GM18519 (cell line): ENCODE results near the gene MUL1.
"Not testable (repeated sequence)": the region's sequence is repeated elsewhere in the genome, so short reads cannot be mapped to it uniquely, and the experiment has no call there.

Experiments
- ATAC-seq: cut with Tn5 transposase; IDR thresholded peaks from one replicate; pipeline ENCODE4 v1.9.1; 2021; ENCODE audit warnings: mild to moderate bottlenecking, moderate library complexity; ENCODE audit not compliant: unreplicated experiment, low FRiP score

Gene MUL1

DNA sequence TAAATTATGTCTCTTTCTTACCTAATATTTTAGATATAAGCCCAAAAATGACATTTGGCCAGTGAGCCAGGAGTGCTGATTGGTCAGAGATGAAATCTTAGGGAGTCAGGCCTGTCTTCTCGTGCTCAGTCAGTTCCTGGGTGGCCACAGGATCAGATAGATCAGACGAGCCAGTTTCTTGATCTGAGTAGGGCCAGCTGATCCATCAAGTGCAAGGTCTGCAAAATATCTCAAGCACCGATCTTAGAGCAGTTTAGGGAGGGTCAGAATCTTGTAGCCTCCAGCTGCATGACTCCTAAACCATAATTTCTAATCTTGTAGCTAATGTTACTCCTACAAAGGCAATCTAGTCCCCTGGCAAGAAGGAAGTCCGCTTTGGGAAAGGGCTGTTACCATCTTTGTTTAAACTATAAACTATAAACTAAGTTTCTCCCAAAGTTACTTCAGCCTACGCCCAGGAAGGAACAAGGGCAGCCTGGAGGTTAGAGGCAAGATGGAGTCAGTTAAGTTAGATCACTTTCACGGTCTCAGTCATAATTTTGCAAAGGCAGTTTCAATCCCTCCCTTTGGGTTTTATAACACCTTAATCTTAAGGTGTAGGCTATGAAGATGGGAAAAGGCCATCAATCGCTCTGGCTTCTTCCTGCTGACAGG is 11.8 kb upstream of the MUL1 start:
- ATAC-seq: not testable (repeated sequence)

DNA sequence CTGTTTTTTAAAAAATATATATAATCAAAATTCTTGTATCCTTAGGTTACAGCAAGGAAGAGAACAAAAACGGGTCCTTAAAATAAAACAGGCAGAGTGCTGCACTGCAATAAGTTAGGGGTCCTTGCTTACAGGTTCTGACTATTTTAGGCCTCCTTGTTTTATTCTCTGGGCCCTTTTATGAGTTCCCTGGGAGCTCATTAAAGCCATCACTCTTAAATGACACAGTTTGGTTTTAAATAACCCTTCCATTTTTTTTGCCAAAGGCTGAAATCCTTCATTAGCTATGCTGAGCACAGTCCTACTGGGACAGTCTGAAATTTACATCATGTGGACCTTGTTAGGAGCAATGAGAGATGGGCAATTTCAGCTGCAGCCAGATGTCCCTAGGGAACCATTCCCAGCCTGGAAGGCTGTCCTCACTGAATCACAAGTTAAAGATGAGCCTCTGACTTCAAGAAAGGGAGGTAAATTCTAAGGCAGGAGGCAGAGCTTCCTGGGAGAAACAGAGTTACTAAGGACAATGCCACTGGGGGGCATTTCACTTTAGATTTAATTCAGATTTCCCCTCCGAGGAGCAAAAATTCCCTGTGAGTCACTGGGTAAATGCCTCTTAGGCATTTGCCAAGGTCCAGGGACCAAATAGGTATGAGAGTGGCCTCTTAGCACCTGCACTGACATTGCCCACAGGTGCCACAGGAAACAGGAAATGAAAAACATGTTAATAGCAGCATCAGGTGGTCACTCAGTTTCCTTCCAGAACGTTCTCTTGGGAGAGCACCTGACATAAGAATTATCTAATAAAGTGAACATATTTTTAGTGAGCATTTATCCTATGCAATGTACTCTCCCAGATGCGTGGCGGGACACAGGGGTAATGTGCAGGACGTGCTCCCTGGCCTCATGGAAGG is 3.8 kb upstream of the MUL1 start:
- ATAC-seq: no peak

DNA sequence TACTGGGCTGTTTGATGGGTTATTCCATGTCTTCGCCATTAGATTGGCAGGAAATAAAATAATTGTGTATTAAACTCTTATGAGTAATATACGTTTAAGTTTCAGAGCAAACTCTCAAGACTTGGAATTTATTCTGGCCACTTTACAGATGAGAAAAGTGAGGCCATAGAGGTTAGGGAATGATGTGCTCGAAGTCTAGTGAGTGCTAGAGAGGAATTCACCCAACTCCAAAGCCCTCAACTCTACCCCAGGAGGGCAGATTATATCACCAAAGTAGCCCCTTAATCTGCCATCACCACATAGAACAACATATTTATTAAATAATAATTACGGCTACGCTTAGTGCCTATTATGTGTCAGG is 440 bp upstream of the MUL1 start:
- ATAC-seq: no peak

DNA sequence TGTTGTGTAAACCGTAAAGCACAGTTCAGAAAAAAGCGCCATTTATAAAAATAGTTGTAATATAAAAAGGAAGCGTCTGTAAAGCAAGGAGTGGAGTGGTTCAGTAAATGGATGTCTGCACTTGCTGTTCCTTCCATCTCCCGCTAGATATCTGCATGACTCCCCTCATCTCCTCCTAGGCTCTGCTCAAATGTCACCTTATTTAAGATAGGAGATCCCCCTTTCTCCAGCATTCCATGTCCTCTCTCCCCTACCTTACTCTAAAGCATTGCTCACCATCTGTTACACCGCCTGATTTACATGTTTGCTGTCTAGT is 745 bp downstream of the MUL1 start:
- ATAC-seq: peak; percentile 30

DNA sequence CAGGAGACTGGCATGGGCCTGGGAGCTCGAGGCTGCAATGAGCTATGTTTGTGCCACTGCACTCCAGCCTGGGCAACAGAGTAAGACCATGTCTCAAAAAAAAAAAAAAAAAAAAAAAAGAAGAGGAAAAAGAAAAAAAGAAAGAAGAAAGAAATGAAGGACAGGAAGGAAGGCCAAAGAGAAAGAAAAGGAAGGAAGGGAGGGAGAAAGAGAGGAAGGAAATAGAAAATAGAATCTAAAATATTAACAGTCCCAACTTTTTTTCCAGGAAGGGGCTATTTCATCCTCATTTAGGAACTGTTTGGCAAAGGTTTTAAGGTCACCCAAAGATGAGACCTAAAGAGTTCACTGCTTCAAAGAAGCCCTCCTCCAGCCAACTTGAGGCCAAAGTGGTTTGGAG is 2.5 kb downstream of the MUL1 start:
- no peak for ATAC-seq

DNA sequence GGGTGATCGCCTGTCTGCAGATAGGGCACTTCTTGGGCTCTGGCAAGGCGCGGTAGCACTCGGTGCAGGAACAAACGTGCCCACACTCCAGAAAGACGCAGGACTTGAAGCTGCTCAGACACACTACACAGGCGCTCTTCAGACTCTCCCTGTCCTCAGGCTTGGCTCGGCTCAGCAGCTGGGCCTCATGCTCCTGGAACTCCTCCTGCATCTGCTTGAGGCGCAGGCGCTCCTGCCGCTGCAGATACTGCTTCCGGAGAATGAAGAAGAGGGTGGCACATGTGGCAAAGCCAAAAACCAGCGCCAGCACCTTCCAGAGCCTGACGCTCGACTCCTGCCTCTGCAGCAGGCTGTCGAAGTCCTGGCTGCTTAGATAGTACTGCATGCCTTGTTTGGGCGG is 7.2 kb downstream of the MUL1 start:
- ATAC-seq: no peak

DNA sequence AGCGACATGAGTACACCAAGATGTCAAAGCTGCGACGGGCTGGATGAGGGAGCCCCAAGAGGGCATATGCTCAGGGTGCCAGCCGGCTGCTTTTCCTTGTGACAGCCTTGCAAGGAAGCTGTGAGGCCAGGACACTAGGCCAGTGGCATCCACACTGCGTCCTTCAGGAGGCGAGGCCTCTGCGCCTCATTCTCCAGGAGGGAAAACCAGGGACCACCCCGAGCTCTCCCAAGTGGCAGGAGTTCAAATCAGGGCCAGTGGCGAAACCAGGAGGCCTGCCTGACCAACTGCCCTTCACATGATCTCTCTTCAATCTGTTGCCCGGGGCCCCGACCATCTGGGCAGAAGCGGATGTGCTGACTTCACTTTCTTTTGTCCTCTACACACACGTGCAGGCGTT is 8.2 kb downstream of the MUL1 start:
- no peak for ATAC-seq

DNA sequence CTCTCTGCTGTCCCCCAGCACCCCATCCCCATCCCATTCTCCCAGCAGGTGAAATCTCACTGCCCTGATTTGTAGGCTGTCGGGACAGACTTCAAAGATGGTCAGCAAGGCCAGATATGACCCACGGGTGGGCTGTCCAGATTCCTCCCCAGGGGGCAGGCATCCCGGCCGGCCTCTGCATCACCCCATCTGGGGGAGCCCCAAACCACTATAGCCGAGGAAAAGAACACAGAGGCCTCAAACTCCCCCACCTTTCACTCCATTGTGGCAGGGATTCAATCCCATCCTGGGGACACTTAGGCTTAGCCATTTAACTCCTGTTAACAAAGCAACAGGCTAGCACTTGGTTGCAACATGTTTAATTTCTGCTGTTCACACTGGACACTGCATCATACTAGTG is 8.8 kb downstream of the MUL1 start:
- ATAC-seq: no peak

DNA sequence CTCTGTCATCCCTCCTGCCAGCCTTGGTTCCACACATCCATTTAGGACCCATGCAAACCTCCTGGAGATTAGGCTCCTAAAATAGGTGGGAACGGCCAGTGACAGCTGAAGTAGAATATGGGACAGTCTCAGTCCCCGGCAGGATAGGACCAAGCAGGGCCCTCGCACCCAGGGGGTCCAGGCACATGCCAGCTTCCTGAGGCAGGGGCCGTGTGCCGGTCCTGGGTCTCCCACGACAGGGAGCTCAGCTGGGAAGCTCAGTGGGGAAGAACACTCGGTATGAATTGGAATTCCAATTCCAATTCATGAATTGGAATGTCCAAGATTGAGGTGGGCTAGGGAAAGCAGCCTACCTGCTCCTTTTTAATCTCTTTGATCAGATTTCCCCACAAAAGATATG is 9.8 kb downstream of the MUL1 start:
- no peak for ATAC-seq

DNA sequence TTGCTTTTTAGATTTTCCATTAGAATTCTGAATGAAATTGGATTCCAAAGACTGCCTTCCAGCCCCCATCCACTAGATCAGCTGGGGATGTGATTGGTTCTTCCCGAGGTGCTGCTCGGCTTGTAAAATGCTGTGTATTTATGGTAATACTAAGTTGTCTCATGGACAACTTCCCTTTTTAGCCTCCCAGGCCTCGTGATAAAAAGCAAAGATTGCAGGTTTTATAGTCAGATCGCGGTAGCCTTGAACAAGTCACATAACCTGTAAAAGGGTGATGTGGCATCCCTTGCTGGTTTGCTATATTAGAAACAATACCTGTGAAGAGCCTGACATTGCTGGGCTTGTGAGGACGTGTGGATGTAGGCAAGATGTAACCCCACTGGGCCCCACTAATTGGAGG is 10.4 kb downstream of the MUL1 start:
- no peak for ATAC-seq

DNA sequence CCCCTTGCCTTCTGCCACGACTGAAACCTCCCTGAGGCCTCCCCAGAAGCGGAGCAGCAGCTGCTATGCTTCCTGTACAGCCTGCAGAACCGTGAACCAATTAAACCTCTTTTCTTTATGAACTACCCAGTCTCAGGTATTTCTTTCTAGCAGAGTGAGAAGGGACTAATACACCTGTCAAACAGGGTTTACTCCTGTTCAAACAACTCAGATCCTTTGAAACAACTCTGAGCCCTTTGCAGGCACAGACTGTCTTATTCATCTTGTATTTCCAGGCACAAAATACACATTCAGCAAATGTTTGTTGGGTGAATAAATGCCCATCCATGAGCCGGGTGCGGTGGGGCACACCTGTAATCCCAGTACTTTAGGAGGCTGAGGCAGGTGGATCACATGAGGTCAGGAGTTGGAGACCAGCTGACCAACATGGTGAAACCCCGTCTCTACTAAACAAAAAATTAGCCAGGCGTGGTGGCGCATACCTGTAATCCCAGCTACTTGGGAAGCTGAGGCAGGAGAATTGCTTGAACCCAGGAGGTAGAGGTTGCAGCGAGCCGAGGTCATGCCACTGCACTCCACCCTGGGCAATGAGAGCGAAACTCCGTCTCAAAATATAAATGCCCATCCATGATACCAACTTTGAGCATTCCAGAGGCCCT is 11.1 kb downstream of the MUL1 start:
- ATAC-seq: not testable (repeated sequence)

DNA sequence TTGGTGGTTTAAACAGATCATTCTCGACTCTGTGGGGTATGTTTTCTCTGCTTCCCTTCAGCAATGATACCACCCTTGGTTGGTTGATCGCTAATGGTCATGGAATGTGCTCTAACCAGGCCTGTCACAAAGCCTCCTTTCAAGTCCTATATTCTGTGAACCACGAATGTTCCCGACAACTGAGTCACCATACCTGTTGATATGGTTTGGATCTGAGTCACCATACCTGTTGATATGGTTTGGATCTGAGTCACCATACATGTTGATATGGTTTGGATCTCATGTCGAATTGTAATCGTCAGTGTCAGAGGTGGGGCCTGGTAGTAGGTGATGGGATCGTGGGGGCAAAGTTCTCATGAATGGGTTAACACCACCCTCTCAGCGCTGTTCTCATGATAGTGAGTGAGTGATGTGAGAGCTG is 11.7 kb downstream of the MUL1 start:
- no peak for ATAC-seq

DNA sequence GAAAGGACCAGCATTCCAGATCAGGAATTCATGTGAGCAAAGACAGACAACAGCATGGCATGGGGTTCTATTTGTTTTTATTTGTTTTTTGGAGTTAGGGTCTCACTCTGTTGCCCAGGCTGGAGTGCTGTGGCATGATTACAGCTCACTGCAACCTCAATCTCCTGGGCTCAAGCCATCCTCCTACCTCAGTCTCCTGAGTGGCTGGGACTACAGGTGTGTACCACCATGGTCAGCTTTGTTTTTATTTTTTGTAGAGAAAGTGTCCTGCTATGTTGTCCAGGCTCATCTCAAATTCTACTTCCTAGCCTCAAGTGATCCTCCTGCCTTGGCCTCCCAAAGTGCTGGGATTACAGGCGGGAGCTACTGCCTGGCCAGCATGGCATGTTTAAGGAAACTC is 12.3 kb downstream of the MUL1 start:
- ATAC-seq: no peak

DNA sequence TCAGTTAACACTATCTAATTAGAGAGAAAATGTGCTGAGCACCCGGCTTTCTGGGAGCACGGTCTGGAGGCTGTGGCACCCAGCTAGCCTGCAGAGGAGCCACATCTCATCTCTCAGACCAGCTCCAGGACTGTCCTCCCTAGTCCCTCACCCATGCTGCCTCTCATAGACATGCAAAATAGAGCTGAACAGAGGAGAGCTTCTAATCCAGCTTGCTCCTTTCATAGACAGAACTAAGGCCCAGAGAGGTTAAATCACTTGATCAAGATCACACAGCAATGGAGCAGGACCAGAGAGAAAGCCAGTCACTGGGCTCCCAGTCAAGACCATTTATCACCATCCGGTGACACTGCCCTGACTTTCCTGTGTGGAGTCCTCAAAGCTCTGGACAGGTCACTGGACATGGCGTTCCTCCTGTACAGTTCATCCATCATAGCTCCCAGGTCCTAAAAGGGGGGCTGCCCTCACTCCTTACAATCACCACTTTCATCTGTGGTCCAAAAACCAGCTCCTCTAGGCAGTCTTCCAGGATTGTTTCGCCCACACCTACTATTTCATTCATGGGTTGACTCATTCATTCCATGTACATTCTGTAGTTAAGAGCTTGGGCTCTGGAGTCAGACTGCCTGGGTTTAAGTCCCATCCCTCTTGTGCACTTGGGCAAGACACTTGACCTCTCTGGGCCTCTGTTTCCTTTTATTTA is 13.2 kb downstream of the MUL1 start:
- no peak for ATAC-seq

DNA sequence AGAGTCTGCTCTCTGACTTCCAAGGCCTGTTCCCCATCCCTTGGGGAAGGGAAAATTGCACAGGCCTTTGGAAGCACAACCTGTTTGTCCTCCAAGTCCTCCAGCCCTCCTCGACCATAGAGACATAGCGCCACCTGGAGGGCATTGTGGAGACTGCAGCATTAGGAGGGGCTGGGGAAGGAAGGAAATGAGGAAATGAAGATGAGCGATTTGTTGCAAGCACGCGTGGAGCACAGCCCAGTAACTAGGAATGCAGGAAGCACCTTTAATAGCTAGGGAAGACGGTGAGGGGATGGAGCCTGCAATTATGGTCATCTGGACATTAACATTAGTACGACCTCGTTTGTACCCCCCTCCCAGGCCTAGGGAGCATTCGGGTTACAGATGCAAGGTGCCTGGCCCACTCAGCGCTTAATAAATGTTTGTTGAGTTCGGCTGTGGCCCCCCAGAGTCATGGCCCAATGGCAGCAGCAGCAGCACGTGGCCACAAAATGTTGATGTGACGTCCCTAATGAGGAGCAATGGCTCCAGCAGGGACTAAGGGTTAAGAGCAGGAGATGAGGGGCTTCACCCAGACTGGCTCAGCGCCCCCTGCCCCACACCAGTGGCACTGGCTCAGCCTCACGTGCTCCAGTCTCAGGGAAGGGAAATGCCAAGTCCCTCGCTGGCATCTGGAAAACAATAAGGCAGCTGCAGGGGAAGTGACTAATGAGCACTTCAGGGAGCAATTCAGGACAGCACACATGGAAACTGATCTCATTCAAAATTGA is 13.9 kb downstream of the MUL1 start:
- ATAC-seq: no peak

DNA sequence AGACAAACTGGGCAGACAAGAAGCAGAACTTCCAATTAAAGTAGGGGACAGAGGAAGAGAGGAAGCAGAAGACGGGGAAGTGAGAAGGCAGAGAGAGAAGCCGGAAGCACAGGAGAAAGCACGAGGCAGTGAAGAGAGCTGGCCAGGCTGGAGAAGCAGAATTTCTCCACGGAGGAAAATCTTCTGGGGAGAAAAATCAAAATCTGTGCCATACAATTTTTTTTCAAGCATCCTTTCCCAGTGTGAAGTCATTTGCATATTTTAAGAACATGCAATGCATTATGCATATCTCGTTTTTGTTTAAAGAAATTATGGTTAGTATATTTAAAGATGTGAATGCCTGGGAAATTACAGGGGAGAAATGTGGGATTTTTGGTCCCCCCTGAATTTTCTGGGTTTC is 14.6 kb downstream of the MUL1 start:
- ATAC-seq: no peak

DNA sequence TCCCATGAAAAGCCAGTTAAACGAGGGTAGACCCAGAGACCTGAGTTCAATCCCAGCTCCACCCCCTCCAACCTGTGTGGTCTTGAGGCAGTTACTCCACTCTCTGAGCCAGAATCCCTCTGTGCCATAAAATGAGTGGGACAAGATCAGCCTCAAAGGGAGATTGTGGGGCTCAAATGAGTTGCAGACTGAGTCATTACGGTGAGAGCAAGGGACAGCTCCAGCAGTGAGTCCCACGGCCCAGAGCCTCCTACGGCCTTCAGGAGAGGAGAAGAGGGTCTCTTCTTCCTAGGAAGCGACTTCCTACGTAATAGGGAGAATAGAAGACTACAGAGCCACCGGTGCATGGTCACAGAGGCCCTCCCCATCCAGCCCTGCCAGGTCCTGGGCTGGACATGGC is 15.2 kb downstream of the MUL1 start:
- no peak for ATAC-seq

DNA sequence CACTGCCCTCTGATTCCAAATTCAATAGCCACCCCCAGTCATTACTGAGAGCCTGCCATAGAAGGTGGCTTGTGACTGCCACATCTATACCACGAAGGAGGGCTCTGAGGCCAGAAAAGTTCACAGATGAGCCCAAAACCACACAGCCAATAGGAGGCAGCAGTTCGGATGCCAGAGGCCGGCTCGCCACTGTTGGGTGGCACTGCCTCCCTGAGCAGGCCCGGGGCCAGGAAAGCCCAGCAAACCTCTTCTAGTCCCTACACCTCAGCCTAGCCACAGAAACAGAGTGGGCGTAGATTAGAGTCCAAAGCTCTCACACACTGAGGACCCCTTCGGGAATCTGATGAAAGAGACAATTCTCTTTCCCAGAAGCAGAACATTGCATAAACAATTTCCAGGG is 16.1 kb downstream of the MUL1 start:
- ATAC-seq: no peak

DNA sequence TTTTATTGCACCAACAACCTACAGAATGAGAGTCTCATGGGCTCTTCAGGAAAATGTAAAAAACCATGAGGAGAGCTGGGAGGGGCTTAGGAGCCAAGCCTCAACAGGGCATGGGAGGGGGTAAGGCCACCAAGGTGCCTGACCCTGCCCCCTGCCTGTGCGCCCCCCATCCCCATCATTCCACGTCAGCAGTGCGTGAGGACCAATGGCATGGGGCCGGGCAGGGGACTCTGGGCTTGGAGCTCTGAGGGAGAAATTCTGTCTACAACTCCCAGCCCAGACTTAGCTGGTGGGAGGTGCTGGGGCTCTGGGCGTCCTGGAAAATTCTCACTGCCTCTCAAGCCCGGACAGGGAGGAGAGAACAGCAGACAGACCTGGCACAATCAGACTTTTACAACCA is 16.8 kb downstream of the MUL1 start:
- no peak for ATAC-seq

DNA sequence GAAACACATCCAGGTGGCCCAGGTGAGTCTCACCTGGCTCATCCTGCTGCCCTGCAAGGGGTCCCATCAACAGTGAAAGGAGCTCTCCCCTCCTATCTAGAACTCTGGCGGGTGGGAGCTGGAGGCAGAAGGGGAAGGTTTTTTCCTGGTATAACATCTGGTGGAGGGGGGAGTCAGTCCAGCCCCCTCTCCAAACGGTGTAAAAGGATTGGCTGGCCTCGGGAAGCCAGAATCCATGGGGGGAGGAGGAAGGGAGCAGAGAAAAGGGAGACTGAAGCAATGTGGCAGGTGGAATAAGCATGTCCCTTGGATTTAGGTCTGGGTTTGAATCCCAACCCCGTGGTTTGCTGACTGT is 20.7 kb downstream of the MUL1 start:
- ATAC-seq: no peak
